ENCODE results near the gene PTTG2.

Gene PTTG2

GRCh38 chr4:37935026-37935425, 25.2 kb upstream of the PTTG2 start:
- TF ChIP-seq CTCF (IDR thresholded peaks at IDR 0.05; ENCODE audit: insufficient read depth, low read length, poor library complexity, severe bottlenecking): no peak
- Histone ChIP-seq H3K27me3 (replicated peaks; ENCODE audit: control insufficient read depth, insufficient read depth, low read length) (no peaks in the 10 kb centered on the region), H3K4me3 (replicated peaks; ENCODE audit: low read depth, low read length) (no peak overlapping the region), H3K36me3 (ENCODE audit: control insufficient read depth, insufficient read depth, low read length) (peaks cover 4% of the 10 kb centered on the region)
- DNase-seq (ENCODE audit: extremely low read depth, insufficient read length): no peak

- Histone ChIP-seq H3K36me3 (ENCODE audit: control insufficient read depth, insufficient read depth, low read length) (peaks cover 4% of the 10 kb centered on the region), H3K27me3 (replicated peaks; ENCODE audit: control insufficient read depth, insufficient read depth, low read length) (no peaks in the 10 kb centered on the region), H3K4me3 (replicated peaks; ENCODE audit: low read depth, low read length) (no peak overlapping the region)
- no peak for TF ChIP-seq CTCF (IDR thresholded peaks at IDR 0.05; ENCODE audit: insufficient read depth, low read length, poor library complexity, severe bottlenecking)
- no peak for DNase-seq (ENCODE audit: extremely low read depth, insufficient read length)
Observed at GRCh38 chr4:37936889-37937498, 23.2 kb upstream of the PTTG2 start.

- H3K27me3 ChIP-seq (replicated peaks; ENCODE audit: control insufficient read depth, insufficient read depth, low read length): no peaks in the 10 kb centered on the region
- H3K4me3 ChIP-seq (replicated peaks; ENCODE audit: low read depth, low read length): no peak overlapping the region
- TF ChIP-seq CTCF (IDR thresholded peaks at IDR 0.05; ENCODE audit: insufficient read depth, low read length, poor library complexity, severe bottlenecking): no peak
- DNase-seq (ENCODE audit: extremely low read depth, insufficient read length): no peak
- peaks cover 4% of the 10 kb centered on the region for H3K36me3 ChIP-seq (ENCODE audit: control insufficient read depth, insufficient read depth, low read length)
Observed at GRCh38 chr4:37938208-37938607, 22.0 kb upstream of the PTTG2 start.

GRCh38 chr4:37946503-37947179, 13.6 kb upstream of the PTTG2 start:
- H3K27me3 ChIP-seq (replicated peaks; ENCODE audit: control insufficient read depth, insufficient read depth, low read length): no peaks in the 10 kb centered on the region
- no peaks in the 10 kb centered on the region for H3K36me3 ChIP-seq (ENCODE audit: control insufficient read depth, insufficient read depth, low read length)
- DNase-seq (ENCODE audit: extremely low read depth, insufficient read length): no peak
- H3K4me3 ChIP-seq (replicated peaks; ENCODE audit: low read depth, low read length): no peak overlapping the region
- TF ChIP-seq CTCF (IDR thresholded peaks at IDR 0.05; ENCODE audit: insufficient read depth, low read length, poor library complexity, severe bottlenecking): no peak

- H3K36me3 ChIP-seq (ENCODE audit: control insufficient read depth, insufficient read depth, low read length): no peaks in the 10 kb centered on the region
- H3K27me3 ChIP-seq (replicated peaks; ENCODE audit: control insufficient read depth, insufficient read depth, low read length): no peaks in the 10 kb centered on the region
- TF ChIP-seq CTCF (IDR thresholded peaks at IDR 0.05; ENCODE audit: insufficient read depth, low read length, poor library complexity, severe bottlenecking): no peak
- no peak for DNase-seq (ENCODE audit: extremely low read depth, insufficient read length)
- no peak overlapping the region for H3K4me3 ChIP-seq (replicated peaks; ENCODE audit: low read depth, low read length)
Observed at GRCh38 chr4:37948542-37948941, 11.7 kb upstream of the PTTG2 start.
